CD4-positive, alpha-beta T cell treated with Interleukin-17A for 4 hours (primary cell): ENCODE measurements around the gene OGFR.
A peak's percentile ranks its signal among the peaks of the same experiment; 100 is the strongest.
"Not testable (repeated sequence)": the region's sequence is repeated elsewhere in the genome, so short reads cannot be mapped to it uniquely, and the experiment has no call there.

Experiments used
- DNase-seq: peaks from one replicate; pipeline ENCODE4 v3.0.0-alpha.2; 2020; ENCODE audit warnings: mixed read lengths

The OGFR gene

GRCh38 chr20:62841705-62842212 lies 37.1 kb downstream of the OGFR start:
- DNase-seq = no peak

GRCh38 chr20:62843656-62844055 lies 39.0 kb downstream of the OGFR start:
- no peak for DNase-seq

- DNase-seq = no peak
These were observed 39.5 kb downstream of the OGFR start for GRCh38 chr20:62844182-62844581.

- DNase-seq = no peak
These were observed 41.0 kb downstream of the OGFR start for GRCh38 chr20:62845416-62846160.

- DNase-seq = no peak
These were observed 41.7 kb downstream of the OGFR start for GRCh38 chr20:62846166-62846890.

- DNase-seq = not testable (repeated sequence)
These were observed 44.3 kb downstream of the OGFR start for GRCh38 chr20:62848917-62849316.

GRCh38 chr20:62849431-62849830 lies 44.8 kb downstream of the OGFR start:
- DNase-seq = no peak

GRCh38 chr20:62850333-62850974 lies 45.8 kb downstream of the OGFR start:
- no peak for DNase-seq

- no peak for DNase-seq
These were observed 47.6 kb downstream of the OGFR start for GRCh38 chr20:62852196-62852595.

GRCh38 chr20:62852841-62853240 lies 48.2 kb downstream of the OGFR start:
- DNase-seq = no peak

GRCh38 chr20:62853304-62853703 lies 48.7 kb downstream of the OGFR start:
- not testable (repeated sequence) for DNase-seq

- no peak for DNase-seq
These were observed 49.5 kb downstream of the OGFR start for GRCh38 chr20:62854121-62854520.

- DNase-seq = no peak
These were observed 50.5 kb downstream of the OGFR start for GRCh38 chr20:62855120-62855519.

- DNase-seq = no peak
These were observed 52.4 kb downstream of the OGFR start for GRCh38 chr20:62856931-62857619.

- no peak for DNase-seq
These were observed 53.6 kb downstream of the OGFR start for GRCh38 chr20:62858058-62858830.

- DNase-seq = no peak
These were observed 55.1 kb downstream of the OGFR start for GRCh38 chr20:62859721-62860120.

GRCh38 chr20:62860391-62860923 lies 55.8 kb downstream of the OGFR start:
- DNase-seq = no peak

GRCh38 chr20:62860924-62861691 lies 56.5 kb downstream of the OGFR start:
- peak; percentile 51 for DNase-seq

GRCh38 chr20:62861726-62862336 lies 57.2 kb downstream of the OGFR start, which contains the start of gene TCFL5:
Gene TCFL5, minus strand, starts transcription at chr20:62861822. Its CDS starts 152 bp downstream, at chr20:62861670.
- DNase-seq = peak; percentile 89
